ENCODE results near the gene CD22. TPM values are rescaled to one million over a fixed set of nuclear protein-coding genes. Genes with fewer than 3 reads are reported as not detected.

The CD22 gene
- total RNA-seq, 3 donors from 2014 or later, result 0.33 to 7.8 (median 4.8) TPM

GRCh38 chr19:35330475-35330874 lies 1.5 kb downstream of the CD22 start:
- H3K9me3 ChIP-seq, result no peaks in the 10 kb centered on the region
- DNase-seq (ENCODE audit: low spot score in 2 of 2), result no peak
- no peaks in the 10 kb centered on the region for H3K36me3 ChIP-seq
- H3K4me1 ChIP-seq, result no peaks in the 10 kb centered on the region
- no peak overlapping the region for H3K27ac ChIP-seq
- TF ChIP-seq POLR2A (IDR thresholded peaks at IDR 0.05) (no peak), CTCF (IDR thresholded peaks at IDR 0.05) (no peak), POLR2AphosphoS5 (IDR thresholded peaks at IDR 0.05) (no peak)
- H3K4me3 ChIP-seq, result no peak overlapping the region
- intact Hi-C loops (cut with DNase I; ENCODE audit: low total_unique reads), result no loop called here
- no peaks in the 10 kb centered on the region for H3K27me3 ChIP-seq

- no peak overlapping the region for H3K4me3 ChIP-seq
- no peaks in the 10 kb centered on the region for H3K4me1 ChIP-seq
- TF ChIP-seq POLR2AphosphoS5 (IDR thresholded peaks at IDR 0.05) (no peak), CTCF (IDR thresholded peaks at IDR 0.05) (no peak), POLR2A (IDR thresholded peaks at IDR 0.05) (no peak)
- H3K27ac ChIP-seq, result no peak overlapping the region
- H3K27me3 ChIP-seq, result no peaks in the 10 kb centered on the region
- no peaks in the 10 kb centered on the region for H3K9me3 ChIP-seq
- no peak for DNase-seq (ENCODE audit: low spot score in 2 of 2)
- intact Hi-C loops (cut with DNase I; ENCODE audit: low total_unique reads), result no loop called here
- no peaks in the 10 kb centered on the region for H3K36me3 ChIP-seq
Observed at GRCh38 chr19:35331551-35332214, 2.7 kb downstream of the CD22 start.

- Histone ChIP-seq H3K4me3 (no peak overlapping the region), H3K36me3 (no peaks in the 10 kb centered on the region), H3K27me3 (no peaks in the 10 kb centered on the region), H3K9me3 (no peaks in the 10 kb centered on the region), H3K27ac (no peak overlapping the region), H3K4me1 (no peaks in the 10 kb centered on the region)
- no peak for DNase-seq (ENCODE audit: low spot score in 2 of 2)
- TF ChIP-seq POLR2AphosphoS5 (IDR thresholded peaks at IDR 0.05) (no peak), POLR2A (IDR thresholded peaks at IDR 0.05) (no peak), CTCF (IDR thresholded peaks at IDR 0.05) (no peak)
- intact Hi-C loops (cut with DNase I; ENCODE audit: low total_unique reads), result no loop called here
Observed at GRCh38 chr19:35332817-35333216, 3.8 kb downstream of the CD22 start.

GRCh38 chr19:35334144-35334753 lies 5.3 kb downstream of the CD22 start:
- no peak for TF ChIP-seq CTCF (IDR thresholded peaks at IDR 0.05)
- H3K9me3 ChIP-seq, result no peaks in the 10 kb centered on the region
- H3K4me1 ChIP-seq, result no peaks in the 10 kb centered on the region
- no peak overlapping the region for H3K27ac ChIP-seq
- no peak overlapping the region for H3K4me3 ChIP-seq
- no peaks in the 10 kb centered on the region for H3K27me3 ChIP-seq
- no peak for DNase-seq (ENCODE audit: low spot score in 2 of 2)
- H3K36me3 ChIP-seq, result no peaks in the 10 kb centered on the region
- intact Hi-C loops (cut with DNase I; ENCODE audit: low total_unique reads), result no loop called here

GRCh38 chr19:35336166-35336955 lies 7.4 kb downstream of the CD22 start:
- DNase-seq (ENCODE audit: low spot score in 2 of 2), result no peak
- H3K9me3 ChIP-seq, result no peaks in the 10 kb centered on the region
- no peaks in the 10 kb centered on the region for H3K27me3 ChIP-seq
- intact Hi-C loops (cut with DNase I; ENCODE audit: low total_unique reads), result no loop called here
- no peak overlapping the region for H3K27ac ChIP-seq
- H3K36me3 ChIP-seq, result no peaks in the 10 kb centered on the region
- no peak overlapping the region for H3K4me3 ChIP-seq
- TF ChIP-seq CTCF (IDR thresholded peaks at IDR 0.05), result no peak
- TF ChIP-seq POLR2AphosphoS5 (IDR thresholded peaks at IDR 0.05), result no peak
- TF ChIP-seq POLR2A (IDR thresholded peaks at IDR 0.05), result no peak
- no peaks in the 10 kb centered on the region for H3K4me1 ChIP-seq

Measured in breast epithelium (tissue), 4 donors.